Mammary epithelial cell (primary cell): Measurements from ENCODE around the gene MLC1.

Experiments used
- EZH2 ChIP-seq: IDR thresholded peaks from 2 replicates; pipeline ENCODE4 v1.6.1; 2012; ENCODE audit warnings: low read length, inconsistent platforms, borderline replicate concordance
- TF ChIP-seq, protein P1 (sequence below), 2 donors: IDR thresholded peaks in 1 of 2; conservative IDR thresholded peaks in 1 of 2; 2 replicates each; pipeline ENCODE4 v1.5.1; 2011 to 2012; ENCODE audit warnings: inconsistent platforms in 2 of 2, low read length in 2 of 2, mild to moderate bottlenecking in 2 of 2, control low read depth in 1 of 2, low read depth in 1 of 2; ENCODE audit not compliant: insufficient read depth in 1 of 2; ENCODE audit errors: extremely low read depth in 1 of 2

GRCh38 chr22:50010676-50011446, 74.4 kb downstream of the MLC1 start:
- TF ChIP-seq, protein P1, sequence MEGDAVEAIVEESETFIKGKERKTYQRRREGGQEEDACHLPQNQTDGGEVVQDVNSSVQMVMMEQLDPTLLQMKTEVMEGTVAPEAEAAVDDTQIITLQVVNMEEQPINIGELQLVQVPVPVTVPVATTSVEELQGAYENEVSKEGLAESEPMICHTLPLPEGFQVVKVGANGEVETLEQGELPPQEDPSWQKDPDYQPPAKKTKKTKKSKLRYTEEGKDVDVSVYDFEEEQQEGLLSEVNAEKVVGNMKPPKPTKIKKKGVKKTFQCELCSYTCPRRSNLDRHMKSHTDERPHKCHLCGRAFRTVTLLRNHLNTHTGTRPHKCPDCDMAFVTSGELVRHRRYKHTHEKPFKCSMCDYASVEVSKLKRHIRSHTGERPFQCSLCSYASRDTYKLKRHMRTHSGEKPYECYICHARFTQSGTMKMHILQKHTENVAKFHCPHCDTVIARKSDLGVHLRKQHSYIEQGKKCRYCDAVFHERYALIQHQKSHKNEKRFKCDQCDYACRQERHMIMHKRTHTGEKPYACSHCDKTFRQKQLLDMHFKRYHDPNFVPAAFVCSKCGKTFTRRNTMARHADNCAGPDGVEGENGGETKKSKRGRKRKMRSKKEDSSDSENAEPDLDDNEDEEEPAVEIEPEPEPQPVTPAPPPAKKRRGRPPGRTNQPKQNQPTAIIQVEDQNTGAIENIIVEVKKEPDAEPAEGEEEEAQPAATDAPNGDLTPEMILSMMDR (conservative IDR thresholded peaks at IDR 0.05 in 1 of 2, IDR thresholded peaks at IDR 0.05 in 1 of 2; ENCODE audit: extremely low read depth in 1 of 2, insufficient read depth in 1 of 2, low read depth in 1 of 2, low read length in 2 of 2): no peak
- TF ChIP-seq EZH2: peak; percentile 12
